SU-DHL-6 (cell line): Measurements from ENCODE around the gene CLEC16A.
"Not testable (repeated sequence)": the region's sequence is repeated elsewhere in the genome, so short reads cannot be mapped to it uniquely, and the experiment has no call there.

Experiments used
- EZH2phosphoT487 ChIP-seq: fragments of 200-600 bp; sonication (generic), shearing (Covaris generic); conservative IDR thresholded peaks from 2 replicates; pipeline ENCODE4 v1.6.1; 2018; ENCODE audit warnings: mild to moderate bottlenecking, antibody characterized with exemption, low read length, moderate library complexity, mixed read lengths
- TF ChIP-seq, protein P1 (sequence below): fragments of 200-600 bp; sonication (generic); IDR thresholded peaks from one replicate; pipeline ENCODE4 v1.5.1; 2017; ENCODE audit warnings: antibody characterized with exemption, mild to moderate bottlenecking, low read length, moderate library complexity; ENCODE audit not compliant: insufficient read depth, poor library complexity, severe bottlenecking

DNA sequence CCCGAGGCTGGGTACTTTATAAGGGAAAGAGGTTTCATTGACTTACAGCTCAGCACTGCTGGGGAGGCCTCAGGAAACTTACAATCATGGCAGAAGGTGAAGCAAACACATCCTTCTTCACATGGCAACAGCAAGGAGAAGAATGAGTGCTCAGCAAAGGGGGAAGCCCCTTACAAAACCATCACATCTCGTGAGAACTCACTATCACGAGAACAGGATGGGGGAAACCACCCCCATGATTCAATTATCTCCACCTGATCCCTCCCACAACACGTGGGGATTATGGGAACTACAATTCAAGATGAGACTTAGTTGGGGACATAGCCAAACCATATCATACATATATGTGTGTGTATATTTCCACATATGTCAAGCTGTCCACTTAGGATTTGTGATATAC lies 22.2 kb downstream of the CLEC16A start:
- TF ChIP-seq, protein P1, sequence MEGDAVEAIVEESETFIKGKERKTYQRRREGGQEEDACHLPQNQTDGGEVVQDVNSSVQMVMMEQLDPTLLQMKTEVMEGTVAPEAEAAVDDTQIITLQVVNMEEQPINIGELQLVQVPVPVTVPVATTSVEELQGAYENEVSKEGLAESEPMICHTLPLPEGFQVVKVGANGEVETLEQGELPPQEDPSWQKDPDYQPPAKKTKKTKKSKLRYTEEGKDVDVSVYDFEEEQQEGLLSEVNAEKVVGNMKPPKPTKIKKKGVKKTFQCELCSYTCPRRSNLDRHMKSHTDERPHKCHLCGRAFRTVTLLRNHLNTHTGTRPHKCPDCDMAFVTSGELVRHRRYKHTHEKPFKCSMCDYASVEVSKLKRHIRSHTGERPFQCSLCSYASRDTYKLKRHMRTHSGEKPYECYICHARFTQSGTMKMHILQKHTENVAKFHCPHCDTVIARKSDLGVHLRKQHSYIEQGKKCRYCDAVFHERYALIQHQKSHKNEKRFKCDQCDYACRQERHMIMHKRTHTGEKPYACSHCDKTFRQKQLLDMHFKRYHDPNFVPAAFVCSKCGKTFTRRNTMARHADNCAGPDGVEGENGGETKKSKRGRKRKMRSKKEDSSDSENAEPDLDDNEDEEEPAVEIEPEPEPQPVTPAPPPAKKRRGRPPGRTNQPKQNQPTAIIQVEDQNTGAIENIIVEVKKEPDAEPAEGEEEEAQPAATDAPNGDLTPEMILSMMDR = not testable (repeated sequence)
- TF ChIP-seq EZH2phosphoT487 = not testable (repeated sequence)
